HepG2 (cell line): ENCODE results near the gene TTYH1. TPM values are rescaled to one million over a fixed set of nuclear protein-coding genes. Genes with fewer than 3 reads are reported as not detected.

Source experiments
- ATAC-seq: fragments of 200-7000 bp; cut with Tn5 transposase; 3 replicates; pipeline ENCODE4 v1.9.1; 2020; ENCODE audit warnings: mild to moderate bottlenecking, moderate library complexity
- BruUV-seq: library from RNA; stranded (reverse); fragments of 400-500 nt; replicated peaks from 2 replicates; lab custom pipeline; 2021; lab: Mats Ljungman, UMichigan
- CTCF ChIA-PET: fragments of 300-600 bp; formaldehyde crosslinking; extraction: SDS; loops from one replicate; lab custom pipeline; 2021; ENCODE audit warnings: low total read pairs, inconsistent platforms, low intra/inter-chr PET ratio; lab: Yijun Ruan, JAX
- POLR2A ChIA-PET: fragments of 350-600 bp; sonication (Branson Sonifier 250); formaldehyde crosslinking; loops from one replicate; lab custom pipeline; 2020; ENCODE audit warnings: antibody characterized with exemption, inconsistent platforms; lab: Yijun Ruan, JAX
- DNase-seq: peaks from one replicate; pipeline ENCODE4 v3.0.0-alpha.2; 2015; ENCODE audit warnings: low spot score
- FAIRE-seq: peaks from 3 replicates; lab custom pipeline; 2011; peaks lifted over from hg19 to GRCh38; lab: Jason Lieb, UNC
- H2AFZ ChIP-seq: one replicate; pipeline ENCODE4 v1.6.1; 2011; ENCODE audit warnings: low read length, inconsistent platforms
- H3K27ac ChIP-seq: fragments of 300-600 bp; 3 replicates; pipeline ENCODE4 v1.8.0; 2011; ENCODE audit warnings: mixed run types, mild to moderate bottlenecking, mixed read lengths, low read length, inconsistent platforms; ENCODE audit not compliant: insufficient read depth; ENCODE audit errors: extremely low read length
- H3K27me3 ChIP-seq, 2 experiments: fragments of 200-600 bp in 1 of 2; 2 replicates in 1 of 2; 3 replicates in 1 of 2; pipeline versions ENCODE4 v1.6.0 to v1.8.0; 2011; ENCODE audit warnings: low read length in 2 of 2, mild to moderate bottlenecking in 2 of 2, moderate library complexity in 2 of 2, inconsistent platforms in 1 of 2; ENCODE audit not compliant: insufficient read depth in 2 of 2, control insufficient read depth in 1 of 2
- H3K36me3 ChIP-seq, 2 experiments: fragments of 200-600 bp in 1 of 2; replicated peaks in 1 of 2; 2 replicates in 1 of 2; 3 replicates in 1 of 2; pipeline versions ENCODE4 v1.5.1 to v1.8.0; 2011; ENCODE audit warnings: low read length in 2 of 2, inconsistent platforms in 1 of 2; ENCODE audit not compliant: insufficient read depth in 2 of 2, control insufficient read depth in 1 of 2
- H3K4me1 ChIP-seq: 2 replicates; pipeline ENCODE4 v1.5.1; 2012; ENCODE audit warnings: low read length, inconsistent platforms; ENCODE audit not compliant: insufficient read depth
- H3K4me2 ChIP-seq: 2 replicates; pipeline ENCODE4 v1.6.0; 2011; ENCODE audit warnings: low read depth, low read length, inconsistent platforms
- H3K4me3 ChIP-seq, 3 experiments: fragments of 200-600 bp in 1 of 3; sonication (generic), shearing (Covaris generic) in 1 of 3; replicated peaks in 1 of 3; 2 replicates each; pipeline ENCODE4 v1.5.1; 2011 to 2016; ENCODE audit warnings: low read length in 3 of 3, inconsistent platforms in 2 of 3, low read depth in 2 of 3, mild to moderate bottlenecking in 2 of 3, control low read depth in 1 of 3, mixed read lengths in 1 of 3; ENCODE audit not compliant: insufficient read depth in 1 of 3
- H3K79me2 ChIP-seq: one replicate; pipeline ENCODE4 v1.6.1; 2011; ENCODE audit warnings: low read length, inconsistent platforms; ENCODE audit not compliant: insufficient read depth
- H3K9ac ChIP-seq: 2 replicates; pipeline ENCODE4 v1.6.0; 2011; ENCODE audit warnings: mild to moderate bottlenecking, low read depth, low read length, inconsistent platforms; ENCODE audit not compliant: insufficient read depth
- H3K9me3 ChIP-seq: 2 replicates; pipeline ENCODE4 v1.5.1; 2012; ENCODE audit warnings: mild to moderate bottlenecking, low read length
- H4K20me1 ChIP-seq: 2 replicates; pipeline ENCODE4 v1.6.0; 2011; ENCODE audit warnings: inconsistent platforms, mild to moderate bottlenecking, low read length, moderate library complexity; ENCODE audit not compliant: insufficient read depth
- BORCS8-MEF2B ChIP-seq: sonication (generic); formaldehyde crosslinking; IDR thresholded peaks from 2 replicates; pipeline ENCODE4 v1.8.0; 2022; ENCODE audit warnings: mild to moderate bottlenecking, missing genetic modification reagents
- RFX3 ChIP-seq: IDR thresholded peaks from 2 replicates; pipeline ENCODE4 v1.6.1; 2016; ENCODE audit warnings: missing biosample characterization, missing genetic modification reagents
- SMAD9 ChIP-seq: sonication (generic); formaldehyde crosslinking; IDR thresholded peaks from 2 replicates; pipeline ENCODE4 v1.5.1; 2020; ENCODE audit warnings: mild to moderate bottlenecking, missing genetic modification reagents
- TEAD2 ChIP-seq: sonication (generic); formaldehyde crosslinking; IDR thresholded peaks from 2 replicates; pipeline ENCODE4 v1.9.0; 2021; ENCODE audit warnings: missing genetic modification reagents
- ZNF263 ChIP-seq: sonication (generic); formaldehyde crosslinking; IDR thresholded peaks from 2 replicates; pipeline ENCODE4 v1.4.0; 2020; ENCODE audit warnings: missing genetic modification reagents
- ZNF816 ChIP-seq: sonication (generic); formaldehyde crosslinking; IDR thresholded peaks from 2 replicates; pipeline ENCODE4 v1.8.0; 2022; ENCODE audit warnings: missing genetic modification reagents, mild to moderate bottlenecking, borderline replicate concordance
- WGBS: methylation state at CpG from one replicate; pipeline ENCODE4 v1.1.6; 2017; ENCODE audit warnings: low lambda C conversion rate; 5-methylcytosine and 5-hydroxymethylcytosine counted together
- in situ Hi-C: cut with HindIII; loops from 2 replicates; pipeline ENCODE4 v1.10.0; 2017; ENCODE audit warnings: low pct_unique_long_range_greater_than_20kb; ENCODE audit not compliant: extremely low pct_ligation_motif_present
- intact Hi-C: fragments of 100-400 bp; cut with micrococcal nuclease; formaldehyde crosslinking; loops from one replicate; pipeline ENCODE4 v1.10.0; 2022; ENCODE audit not compliant: unreplicated experiment
- polyA plus RNA-seq, 8 experiments: library from polyadenylated mRNA; depleted of rRNA in 3 of 8; stranded (reverse) in 7 of 8; unstranded in 1 of 8; fragments of >200 nt; fragmentation: Illumina TruSeq in 4 of 8; extraction: Trizol in 4 of 8; gene quantifications; 2 replicates each; pipeline versions ENCODE4 v1.2.1 to v1.2.3, GENCODE V29; 2011 to 2016; ENCODE audit warnings: low read depth in 4 of 8, missing spikeins in 1 of 8, mixed read lengths in 1 of 8; ENCODE audit not compliant: insufficient read depth in 1 of 8
- total RNA-seq, 5 experiments: library from RNA; depleted of rRNA; stranded (reverse); fragments of >200 nt; fragmentation: Illumina TruSeq; extraction: Trizol; gene quantifications; 2 replicates each; pipeline ENCODE4 v1.2.3, GENCODE V29; 2016; ENCODE audit warnings: low read depth in 1 of 5
- TF ChIP-seq, protein P1 (sequence below): IDR thresholded peaks from 2 replicates; pipeline ENCODE4 v1.6.1; 2016; ENCODE audit warnings: missing compliant biosample characterization, missing genetic modification reagents, borderline replicate concordance
- TF ChIP-seq, protein P2 (sequence below): sonication (generic); formaldehyde crosslinking; IDR thresholded peaks from 2 replicates; pipeline ENCODE4 v1.8.1; 2023; ENCODE audit warnings: missing genetic modification reagents, mild to moderate bottlenecking, borderline replicate concordance
- TF ChIP-seq, protein P3 (sequence below): sonication (generic); formaldehyde crosslinking; IDR thresholded peaks from 2 replicates; pipeline ENCODE4 v1.9.0; 2021; ENCODE audit warnings: mild to moderate bottlenecking, missing genetic modification reagents

The TTYH1 gene
- total and polyA plus RNA-seq, 2 of the 13 experiments (the other 11 are each of a cell fraction or from before 2014, with no cell fraction given), result 6.9 to 19.9 TPM

DNA sequence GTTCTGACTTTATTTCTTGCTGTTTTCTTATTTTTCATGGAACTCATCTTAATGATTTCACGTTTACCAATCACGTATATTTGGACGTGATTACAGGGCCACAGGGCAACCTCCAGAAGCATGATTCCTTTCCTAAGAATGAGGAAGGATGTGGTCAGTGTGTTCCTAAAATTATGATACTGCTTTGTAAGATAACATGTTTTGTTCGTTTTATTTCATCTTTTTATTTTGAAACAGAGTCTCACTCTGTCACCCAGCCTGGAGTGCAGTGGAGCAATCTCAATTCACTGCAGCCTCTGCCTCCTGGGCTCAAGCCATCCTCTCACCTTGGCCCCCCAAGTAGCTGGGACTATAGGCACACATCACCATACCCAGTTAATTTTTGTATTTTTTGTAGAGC, 25.7 kb upstream of the TTYH1 start:
- no peaks in the 10 kb centered on the region for H4K20me1 ChIP-seq
- H3K4me2 ChIP-seq, result no peak overlapping the region
- WGBS, result 35% methylated on average over 4 of the region's 4 CpGs
- FAIRE-seq (no peak), DNase-seq (no peak), ATAC-seq (no peak)
- ChIA-PET CTCF (interaction anchor here (2.1 kb wide), 1 partner anchor 64 kb away, joined by 13 read pairs; no protein-coding TSS in a partner anchor), POLR2A (no interaction called here)
- H3K9ac ChIP-seq, result no peak overlapping the region
- in situ Hi-C loops, result no loop called here
- H2AFZ ChIP-seq, result no peak overlapping the region
- H3K4me1 ChIP-seq, result peaks cover 13% of the 10 kb centered on the region
- H3K27ac ChIP-seq, result no peak overlapping the region
- no TSS peak for BruUV-seq
- no peaks in the 10 kb centered on the region for H3K79me2 ChIP-seq
- no peak overlapping the region for H3K4me3 ChIP-seq
- no peaks in the 10 kb centered on the region for H3K36me3 ChIP-seq
- no peaks in the 10 kb centered on the region for H3K9me3 ChIP-seq
- intact Hi-C loops, result no loop called here
- TF ChIP-seq TEAD2 (CRISPR knock-in tag) (no peak), ZNF263 (no peak), RFX3 (no peak), ZNF816 (no peak), BORCS8-MEF2B (CRISPR knock-in tag) (no peak), SMAD9 (CRISPR knock-in tag) (no peak)
- TF ChIP-seq, protein P1, sequence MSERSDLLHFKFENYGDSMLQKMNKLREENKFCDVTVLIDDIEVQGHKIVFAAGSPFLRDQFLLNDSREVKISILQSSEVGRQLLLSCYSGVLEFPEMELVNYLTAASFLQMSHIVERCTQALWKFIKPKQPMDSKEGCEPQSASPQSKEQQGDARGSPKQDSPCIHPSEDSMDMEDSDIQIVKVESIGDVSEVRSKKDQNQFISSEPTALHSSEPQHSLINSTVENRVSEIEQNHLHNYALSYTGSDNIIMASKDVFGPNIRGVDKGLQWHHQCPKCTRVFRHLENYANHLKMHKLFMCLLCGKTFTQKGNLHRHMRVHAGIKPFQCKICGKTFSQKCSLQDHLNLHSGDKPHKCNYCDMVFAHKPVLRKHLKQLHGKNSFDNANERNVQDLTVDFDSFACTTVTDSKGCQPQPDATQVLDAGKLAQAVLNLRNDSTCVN (CRISPR knock-in tag), result no peak
- TF ChIP-seq, protein P2, sequence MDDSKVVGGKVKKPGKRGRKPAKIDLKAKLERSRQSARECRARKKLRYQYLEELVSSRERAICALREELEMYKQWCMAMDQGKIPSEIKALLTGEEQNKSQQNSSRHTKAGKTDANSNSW (CRISPR knock-in tag), result no peak
- TF ChIP-seq, protein P3, sequence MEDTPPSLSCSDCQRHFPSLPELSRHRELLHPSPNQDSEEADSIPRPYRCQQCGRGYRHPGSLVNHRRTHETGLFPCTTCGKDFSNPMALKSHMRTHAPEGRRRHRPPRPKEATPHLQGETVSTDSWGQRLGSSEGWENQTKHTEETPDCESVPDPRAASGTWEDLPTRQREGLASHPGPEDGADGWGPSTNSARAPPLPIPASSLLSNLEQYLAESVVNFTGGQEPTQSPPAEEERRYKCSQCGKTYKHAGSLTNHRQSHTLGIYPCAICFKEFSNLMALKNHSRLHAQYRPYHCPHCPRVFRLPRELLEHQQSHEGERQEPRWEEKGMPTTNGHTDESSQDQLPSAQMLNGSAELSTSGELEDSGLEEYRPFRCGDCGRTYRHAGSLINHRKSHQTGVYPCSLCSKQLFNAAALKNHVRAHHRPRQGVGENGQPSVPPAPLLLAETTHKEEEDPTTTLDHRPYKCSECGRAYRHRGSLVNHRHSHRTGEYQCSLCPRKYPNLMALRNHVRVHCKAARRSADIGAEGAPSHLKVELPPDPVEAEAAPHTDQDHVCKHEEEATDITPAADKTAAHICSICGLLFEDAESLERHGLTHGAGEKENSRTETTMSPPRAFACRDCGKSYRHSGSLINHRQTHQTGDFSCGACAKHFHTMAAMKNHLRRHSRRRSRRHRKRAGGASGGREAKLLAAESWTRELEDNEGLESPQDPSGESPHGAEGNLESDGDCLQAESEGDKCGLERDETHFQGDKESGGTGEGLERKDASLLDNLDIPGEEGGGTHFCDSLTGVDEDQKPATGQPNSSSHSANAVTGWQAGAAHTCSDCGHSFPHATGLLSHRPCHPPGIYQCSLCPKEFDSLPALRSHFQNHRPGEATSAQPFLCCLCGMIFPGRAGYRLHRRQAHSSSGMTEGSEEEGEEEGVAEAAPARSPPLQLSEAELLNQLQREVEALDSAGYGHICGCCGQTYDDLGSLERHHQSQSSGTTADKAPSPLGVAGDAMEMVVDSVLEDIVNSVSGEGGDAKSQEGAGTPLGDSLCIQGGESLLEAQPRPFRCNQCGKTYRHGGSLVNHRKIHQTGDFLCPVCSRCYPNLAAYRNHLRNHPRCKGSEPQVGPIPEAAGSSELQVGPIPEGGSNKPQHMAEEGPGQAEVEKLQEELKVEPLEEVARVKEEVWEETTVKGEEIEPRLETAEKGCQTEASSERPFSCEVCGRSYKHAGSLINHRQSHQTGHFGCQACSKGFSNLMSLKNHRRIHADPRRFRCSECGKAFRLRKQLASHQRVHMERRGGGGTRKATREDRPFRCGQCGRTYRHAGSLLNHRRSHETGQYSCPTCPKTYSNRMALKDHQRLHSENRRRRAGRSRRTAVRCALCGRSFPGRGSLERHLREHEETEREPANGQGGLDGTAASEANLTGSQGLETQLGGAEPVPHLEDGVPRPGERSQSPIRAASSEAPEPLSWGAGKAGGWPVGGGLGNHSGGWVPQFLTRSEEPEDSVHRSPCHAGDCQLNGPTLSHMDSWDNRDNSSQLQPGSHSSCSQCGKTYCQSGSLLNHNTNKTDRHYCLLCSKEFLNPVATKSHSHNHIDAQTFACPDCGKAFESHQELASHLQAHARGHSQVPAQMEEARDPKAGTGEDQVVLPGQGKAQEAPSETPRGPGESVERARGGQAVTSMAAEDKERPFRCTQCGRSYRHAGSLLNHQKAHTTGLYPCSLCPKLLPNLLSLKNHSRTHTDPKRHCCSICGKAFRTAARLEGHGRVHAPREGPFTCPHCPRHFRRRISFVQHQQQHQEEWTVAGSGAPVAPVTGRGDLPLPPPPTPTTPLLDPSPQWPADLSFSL (CRISPR knock-in tag), result no peak
- TF ChIP-seq, all 625 proteins: peak for 0
- H3K27me3 ChIP-seq, result peaks cover 0 to 26% of the 10 kb centered on the region in 2 experiments; a peak in 4 of 5 replicates
